GM19463 (cell line): Measurements from ENCODE around the gene BSN.
"Not testable (repeated sequence)": the region's sequence is repeated elsewhere in the genome, so short reads cannot be mapped to it uniquely, and the experiment has no call there.

ENCODE experiments used
- ATAC-seq: cut with Tn5 transposase; IDR thresholded peaks from one replicate; pipeline ENCODE4 v1.9.1; 2021; ENCODE audit warnings: mild to moderate bottlenecking, moderate library complexity; ENCODE audit not compliant: unreplicated experiment

BSN gene

GRCh38 chr3:49668861-49669260 is 114.6 kb downstream of the BSN start:
- no peak for ATAC-seq

DNA sequence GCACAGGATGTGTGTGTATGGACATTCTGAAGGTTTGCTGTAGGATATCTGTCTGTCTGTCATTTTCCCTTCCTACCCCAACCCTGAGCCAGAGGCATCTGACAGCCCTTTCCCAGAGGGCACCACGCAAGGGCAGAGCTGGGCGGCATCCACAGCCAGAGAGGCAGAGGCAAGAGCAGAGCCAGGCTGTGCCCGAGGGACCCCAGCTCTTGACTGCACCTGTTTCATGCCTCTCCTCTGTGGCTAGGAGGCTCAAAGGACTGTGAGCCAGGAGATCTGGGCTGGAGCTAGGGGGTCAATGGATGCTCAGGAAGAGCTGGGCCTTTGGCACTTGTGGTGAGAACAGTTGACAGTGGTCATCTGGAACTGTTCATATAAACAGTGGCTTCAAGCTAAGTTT is 115.1 kb downstream of the BSN start:
- ATAC-seq = no peak

- ATAC-seq = no peak
Measured at GRCh38 chr3:49670940-49671290, 116.6 kb downstream of the BSN start.

GRCh38 chr3:49671291-49672288 is 117.3 kb downstream of the BSN start:
- ATAC-seq = no peak

- ATAC-seq = no peak
Measured at GRCh38 chr3:49673121-49673714, 118.9 kb downstream of the BSN start.

DNA sequence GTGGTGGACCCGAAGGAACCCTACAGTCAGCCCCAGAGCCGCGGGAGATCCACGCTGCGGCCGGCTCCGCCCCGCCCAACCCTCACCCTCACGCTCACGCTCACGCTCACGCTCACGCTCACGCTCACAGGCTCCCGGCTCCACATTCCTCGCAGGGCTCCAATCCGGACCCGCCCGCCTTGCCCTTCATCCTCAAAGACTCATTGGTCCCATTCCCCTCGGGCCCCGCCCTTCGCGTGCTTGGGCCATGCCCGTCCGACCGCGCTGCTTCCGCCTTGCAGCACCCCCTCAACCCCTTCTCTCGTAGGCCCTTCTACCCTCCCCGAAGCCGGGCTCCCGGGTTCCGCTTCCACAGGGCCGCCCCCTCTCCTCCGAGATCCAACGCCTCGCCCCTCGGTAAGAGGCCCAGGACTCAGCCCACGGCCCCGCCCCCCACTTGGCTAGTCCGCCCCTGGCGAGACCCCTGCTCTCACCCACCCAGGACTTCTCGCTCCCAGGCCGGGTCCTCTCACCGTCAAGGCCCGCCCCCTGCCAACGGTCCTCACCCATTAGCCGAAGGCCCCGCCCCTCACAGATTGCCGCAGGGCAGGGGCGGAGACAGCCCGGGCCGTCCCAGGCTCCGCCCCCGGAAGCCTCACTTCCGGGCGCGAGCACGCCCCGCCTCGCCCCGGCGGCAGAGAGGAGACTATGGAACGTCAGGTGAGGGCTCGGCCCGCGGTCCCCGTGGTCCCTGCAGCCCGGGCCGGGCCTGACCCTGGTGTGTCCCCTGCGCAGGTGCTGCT is 119.6 kb downstream of the BSN start, which contains the start of gene APEH:
TSS of gene APEH (plus strand) at position 637 of the 782 bp plus-strand sequence. CDS start at position 688, 51 bp downstream.
- ATAC-seq = peak; percentile 74

DNA sequence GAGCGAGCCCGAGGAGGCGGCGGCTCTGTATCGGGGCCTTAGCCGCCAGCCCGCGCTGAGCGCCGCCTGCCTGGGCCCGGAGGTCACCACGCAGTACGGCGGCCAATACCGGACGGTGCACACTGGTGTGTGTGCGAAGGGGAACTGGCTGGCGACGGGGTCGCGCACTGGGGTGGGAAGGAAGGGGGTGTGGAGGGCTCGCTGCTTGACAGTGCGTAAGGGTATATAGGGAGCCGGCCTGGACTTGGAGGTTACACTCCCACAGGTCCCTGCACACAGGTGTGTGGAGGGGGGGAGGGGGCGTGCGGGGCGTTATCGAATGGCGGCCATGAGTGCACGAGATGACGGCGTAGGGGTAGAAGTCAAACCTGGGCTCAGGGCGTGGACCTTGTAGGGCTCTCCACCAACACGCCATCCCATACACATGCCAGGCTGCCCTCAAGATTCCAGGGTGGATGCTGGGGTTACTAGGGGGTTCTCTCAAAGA is 120.3 kb downstream of the BSN start:
- ATAC-seq = peak; percentile 17

DNA sequence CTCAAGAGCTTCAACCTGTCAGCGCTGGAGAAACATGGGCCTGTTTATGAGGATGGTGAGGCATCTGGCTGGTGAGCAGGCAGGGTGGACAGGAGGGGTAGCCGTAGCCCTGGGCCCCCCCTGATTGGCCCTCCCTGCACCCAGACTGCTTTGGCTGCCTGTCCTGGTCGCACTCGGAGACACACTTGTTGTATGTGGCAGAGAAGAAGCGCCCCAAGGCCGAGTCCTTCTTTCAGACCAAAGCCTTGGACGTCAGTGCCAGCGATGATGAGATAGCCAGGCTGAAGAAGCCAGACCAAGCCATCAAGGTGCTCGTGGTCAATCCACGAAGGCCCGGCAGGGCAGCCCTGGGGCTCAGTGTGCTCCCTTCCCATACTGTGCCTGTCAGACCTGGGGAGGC is 121.6 kb downstream of the BSN start:
- no peak for ATAC-seq

GRCh38 chr3:49680493-49681231 is 126.4 kb downstream of the BSN start:
- no peak for ATAC-seq

GRCh38 chr3:49681232-49681522 is 126.9 kb downstream of the BSN start:
- no peak for ATAC-seq

- ATAC-seq = no peak
Measured at GRCh38 chr3:49681543-49681942, 127.3 kb downstream of the BSN start.

- ATAC-seq = no peak
Measured at GRCh38 chr3:49683162-49683561, 128.9 kb downstream of the BSN start.

- ATAC-seq = not testable (repeated sequence)
Measured at GRCh38 chr3:49684453-49684852, 130.2 kb downstream of the BSN start.

GRCh38 chr3:49685103-49685502 is 130.8 kb downstream of the BSN start:
- not testable (repeated sequence) for ATAC-seq

DNA sequence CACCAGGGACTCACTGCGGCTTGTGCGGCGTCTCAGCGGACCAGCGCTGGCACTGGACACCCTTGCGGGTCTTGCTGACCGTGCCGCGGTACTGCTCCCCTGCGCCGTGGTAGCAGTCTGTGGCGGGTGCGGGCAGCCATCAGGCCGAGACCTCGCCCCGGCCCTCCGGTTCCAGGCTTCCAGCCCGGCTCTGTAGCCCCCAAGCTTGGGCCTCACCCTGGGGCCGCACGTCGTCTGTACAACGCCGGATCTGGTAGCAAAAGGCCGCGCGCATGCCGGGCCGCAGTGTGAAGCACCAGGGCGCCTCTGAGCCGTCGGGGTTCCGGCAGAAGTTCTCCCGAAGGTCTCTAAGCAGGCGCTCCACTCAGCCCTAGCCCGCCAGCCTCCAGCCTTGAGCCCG is 131.6 kb downstream of the BSN start:
- ATAC-seq = not testable (repeated sequence)

DNA sequence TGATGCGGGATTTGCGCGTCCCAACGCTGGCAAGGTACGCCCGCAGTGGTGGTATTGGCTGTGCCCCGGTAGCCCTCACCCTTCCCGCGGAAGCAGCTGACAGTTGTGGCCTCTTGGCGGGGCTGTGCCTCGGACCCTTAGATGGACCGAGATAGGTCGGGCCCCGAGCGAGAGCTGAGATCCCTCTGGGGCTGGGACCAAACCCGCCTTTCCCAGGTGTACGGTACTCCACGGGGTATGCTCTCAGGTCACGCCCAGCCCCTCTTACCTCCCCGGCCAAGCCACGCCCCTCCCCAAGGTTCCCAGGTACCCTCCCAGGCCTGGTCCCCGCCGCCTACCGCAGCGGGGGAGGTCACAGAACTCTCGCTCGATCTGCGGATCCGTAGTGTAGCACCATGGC is 132.1 kb downstream of the BSN start:
- ATAC-seq = not testable (repeated sequence)

- not testable (repeated sequence) for ATAC-seq
Measured at GRCh38 chr3:49686769-49687423, 132.6 kb downstream of the BSN start.

DNA sequence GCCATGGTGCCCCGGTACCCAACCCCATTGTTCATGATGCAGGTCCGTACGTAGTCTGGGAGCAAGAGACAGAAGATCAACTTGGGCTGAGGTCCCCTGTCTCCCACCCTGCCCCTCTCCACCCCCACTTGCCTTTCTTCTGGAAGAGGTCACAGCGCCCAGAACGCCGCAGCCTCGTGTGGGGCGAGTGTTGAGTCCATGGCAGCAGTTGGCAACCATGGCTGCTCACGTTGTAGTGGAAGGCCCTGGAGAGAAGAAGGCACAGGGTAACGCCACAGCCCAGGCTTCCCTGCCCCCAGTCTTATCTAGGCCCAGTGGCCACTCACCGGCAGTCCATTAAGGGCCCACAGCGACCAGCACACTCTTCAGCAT is 133.1 kb downstream of the BSN start:
- not testable (repeated sequence) for ATAC-seq

- ATAC-seq = peak; percentile 11
Measured at GRCh38 chr3:49688338-49689045, 134.2 kb downstream of the BSN start.
